H1 (cell line): ENCODE measurements around the gene GRK5. TPM values are rescaled to one million over a fixed set of nuclear protein-coding genes. Genes with fewer than 3 reads are reported as not detected.

Experiments
- ASH2L ChIP-seq: fragments of 200-600, 300-600 bp; sonication (generic); IDR thresholded peaks from one replicate; pipeline ENCODE4 v1.7.1; 2017; ENCODE audit warnings: low read length
- CBX8 ChIP-seq: fragments of 300-800, 300-1000 bp; sonication (generic); IDR thresholded peaks from 2 replicates; pipeline ENCODE4 v1.7.1; 2016; ENCODE audit warnings: low read depth, low read length, borderline replicate concordance
- CHD1 ChIP-seq: IDR thresholded peaks from 2 replicates; pipeline ENCODE4 v1.6.1; 2012; ENCODE audit warnings: low read depth, low read length, improper control_type of control experiment
- KDM4A ChIP-seq: IDR thresholded peaks from one replicate; pipeline ENCODE4 v1.7.1; 2012; ENCODE audit warnings: low read depth, mild to moderate bottlenecking, moderate library complexity, low read length, inconsistent platforms; ENCODE audit not compliant: severe bottlenecking
- polyA plus RNA-seq, 7 experiments: library from polyadenylated mRNA; depleted of rRNA in 3 of 7; stranded (reverse) in 5 of 7; unstranded in 2 of 7; fragments of >200 nt in 5 of 7; fragments of 200-250 nt in 2 of 7; gene quantifications; 1 replicate in 5 of 7; 2 replicates in 1 of 7; 4 replicates in 1 of 7; pipeline versions ENCODE4 v1.2.1 to v1.2.3, GENCODE V29; 2011 to 2013; ENCODE audit warnings: missing spikeins in 2 of 7, mixed read lengths in 2 of 7
- total RNA-seq: library from RNA; stranded (reverse); fragmentation: NEBNext Ultra II Directional; extraction: Animal tissue kit (Norgen Biotek cat#: 25700); gene quantifications from 2 replicates; pipeline ENCODE4 v1.2.1, GENCODE V29; 2021
- TF ChIP-seq, protein P1 (sequence below): IDR thresholded peaks from 2 replicates; pipeline ENCODE4 v1.6.1; 2012; ENCODE audit warnings: low read length, inconsistent platforms

GRK5 gene
- total and polyA plus RNA-seq, 2 of the 8 experiments (the other 6 are each of a cell fraction or from before 2014, with no cell fraction given), result 0.54 to 2.5 TPM

DNA sequence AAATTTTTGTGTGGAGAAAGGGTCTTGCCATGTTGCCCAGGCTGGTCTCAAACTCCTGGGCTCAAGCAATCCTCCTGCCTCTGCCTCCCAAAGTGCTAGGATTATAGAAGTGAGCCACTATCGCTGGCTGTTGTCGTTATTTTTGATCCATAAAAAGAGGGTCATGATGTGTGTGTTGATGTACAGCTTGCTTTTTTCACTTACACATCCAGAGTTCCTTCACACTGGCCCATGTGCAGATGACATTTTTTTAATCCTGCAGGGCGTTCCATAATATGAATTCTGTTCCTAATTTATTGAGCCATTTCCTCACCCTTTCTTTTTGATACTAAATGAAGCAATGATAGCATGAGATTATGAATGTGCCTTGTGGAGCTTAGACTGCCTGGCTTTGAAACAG is 40.8 kb downstream of the GRK5 start (continued):
- TF ChIP-seq ASH2L (no peak), CHD1 (no peak), CBX8 (no peak), KDM4A (no peak)
- TF ChIP-seq, protein P1, sequence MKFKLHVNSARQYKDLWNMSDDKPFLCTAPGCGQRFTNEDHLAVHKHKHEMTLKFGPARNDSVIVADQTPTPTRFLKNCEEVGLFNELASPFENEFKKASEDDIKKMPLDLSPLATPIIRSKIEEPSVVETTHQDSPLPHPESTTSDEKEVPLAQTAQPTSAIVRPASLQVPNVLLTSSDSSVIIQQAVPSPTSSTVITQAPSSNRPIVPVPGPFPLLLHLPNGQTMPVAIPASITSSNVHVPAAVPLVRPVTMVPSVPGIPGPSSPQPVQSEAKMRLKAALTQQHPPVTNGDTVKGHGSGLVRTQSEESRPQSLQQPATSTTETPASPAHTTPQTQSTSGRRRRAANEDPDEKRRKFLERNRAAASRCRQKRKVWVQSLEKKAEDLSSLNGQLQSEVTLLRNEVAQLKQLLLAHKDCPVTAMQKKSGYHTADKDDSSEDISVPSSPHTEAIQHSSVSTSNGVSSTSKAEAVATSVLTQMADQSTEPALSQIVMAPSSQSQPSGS, result no peak
